Kidney glomerular epithelial cell (primary cell): ENCODE data around the gene TEAD3.

Experiments used
- DNase-seq: peaks from one replicate; lab custom pipeline; 2025; lab: John Stamatoyannopoulos, UW

Gene TEAD3

DNA sequence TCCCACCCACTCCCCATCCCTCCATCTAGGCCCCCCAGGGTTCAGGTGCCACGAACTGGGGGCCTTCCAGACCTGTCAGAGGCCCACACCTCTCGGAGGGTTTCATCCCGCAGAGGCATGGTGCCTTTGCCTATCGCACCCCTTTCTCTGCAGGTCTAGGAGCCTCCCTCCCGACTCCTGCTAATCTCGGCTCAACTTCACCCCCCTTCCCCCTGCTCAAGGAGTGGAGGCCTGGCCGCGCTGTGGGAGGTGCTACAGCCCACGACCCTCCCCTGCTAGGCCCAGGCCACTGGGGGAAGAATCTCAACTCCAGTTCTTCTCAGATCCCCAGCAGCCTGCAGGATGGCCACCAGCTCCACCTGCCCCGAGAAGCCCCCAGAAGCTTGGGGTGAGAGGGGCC lies 15.9 kb upstream of the TEAD3 start, which contains the start of gene TULP1:
Gene TULP1 (minus strand): TSS at position 157 of the 400 bp plus-strand sequence. CDS start 38 bp downstream, at position 119.
- no peak for DNase-seq

DNA sequence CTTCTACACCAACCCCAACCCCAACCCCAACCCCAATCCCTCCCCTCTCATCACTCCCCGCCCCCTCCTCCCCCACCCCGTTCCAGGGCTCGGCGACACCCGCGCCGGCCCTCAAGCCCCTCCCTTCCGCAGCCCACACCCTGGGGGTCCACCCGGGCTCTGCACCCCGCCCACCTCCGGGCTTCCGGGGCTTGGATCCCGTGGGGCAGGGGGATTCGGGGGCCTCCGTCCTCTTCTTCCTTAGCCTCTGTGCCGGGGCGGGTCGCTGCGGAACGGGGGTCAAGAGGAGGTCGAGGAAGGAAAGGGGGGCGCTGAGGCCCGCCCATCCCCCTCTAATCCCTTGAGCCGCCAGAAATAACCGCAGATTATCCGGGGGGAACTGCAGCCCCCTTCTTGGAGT lies 15.1 kb upstream of the TEAD3 start:
- no peak for DNase-seq

DNA sequence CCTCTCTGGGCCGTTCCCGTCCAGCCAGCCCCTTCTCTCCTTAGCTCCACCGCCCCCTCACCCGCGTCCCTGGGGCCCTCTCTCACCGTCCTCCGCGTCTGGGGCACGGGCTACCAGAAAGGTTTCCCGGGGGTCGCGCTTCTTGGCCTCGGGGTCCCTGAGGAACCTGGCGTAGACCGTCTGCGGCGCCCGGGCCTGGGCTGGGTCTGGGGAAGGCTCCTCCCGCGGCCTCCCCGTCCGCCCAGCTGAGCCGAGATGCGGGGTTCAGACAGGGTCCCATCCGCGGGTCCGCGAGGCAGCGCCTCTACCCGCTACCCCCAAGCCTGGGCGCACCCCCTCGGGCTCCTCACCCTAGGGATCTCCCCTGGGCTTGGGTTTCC lies 14.7 kb upstream of the TEAD3 start:
- no peak for DNase-seq

DNA sequence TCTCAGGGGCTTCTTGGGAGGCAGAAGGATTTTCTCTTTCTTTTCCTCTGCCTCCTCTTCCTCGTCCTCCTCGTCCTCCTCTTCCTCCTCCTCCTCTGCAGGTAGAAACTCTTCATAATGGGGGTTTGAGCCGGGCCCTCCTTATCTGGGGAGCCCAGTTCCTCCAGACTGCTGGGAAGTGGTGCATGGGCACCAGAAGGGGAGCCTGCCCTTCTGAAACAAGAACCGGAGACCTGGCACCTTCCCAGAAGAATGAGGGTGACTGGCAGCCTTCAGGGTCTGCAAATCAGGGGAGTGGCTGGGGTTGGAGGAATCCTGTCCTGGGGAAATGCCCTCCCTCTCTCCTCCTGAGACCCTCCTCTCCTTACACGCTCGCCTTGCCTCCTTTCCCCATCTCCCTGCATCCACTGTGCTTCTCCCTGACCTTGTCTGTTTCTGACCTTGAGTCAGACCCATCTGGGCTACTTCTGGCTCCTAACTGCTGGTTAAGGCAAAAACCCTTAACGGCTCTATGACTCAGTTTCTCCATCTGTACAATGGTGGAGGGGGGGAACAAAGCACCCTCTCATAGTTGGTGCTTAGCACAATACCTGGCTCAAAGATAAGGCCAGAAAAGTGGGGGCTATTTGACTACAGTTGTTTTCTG lies 14.2 kb upstream of the TEAD3 start:
- DNase-seq = no peak

DNA sequence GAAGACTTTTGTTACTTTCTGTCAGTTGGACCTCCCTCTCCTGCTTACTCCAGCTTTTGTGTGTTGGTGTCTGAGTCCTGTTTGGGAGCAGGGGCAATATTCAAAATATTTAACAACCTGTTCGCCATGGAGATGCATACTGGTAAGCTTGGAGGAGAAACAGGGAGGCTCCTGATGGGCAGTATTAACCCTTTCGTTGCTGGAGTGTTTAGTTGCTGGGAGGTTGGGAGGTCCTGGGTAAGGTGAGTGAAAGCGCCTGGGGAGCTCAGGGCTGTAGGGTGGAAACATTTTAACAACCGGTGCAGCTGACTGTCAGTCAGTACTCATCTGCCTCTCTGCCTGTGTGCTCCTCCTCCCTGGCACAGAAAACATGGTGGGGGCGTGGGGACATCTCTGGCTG lies 11.7 kb upstream of the TEAD3 start:
- DNase-seq = no peak

DNA sequence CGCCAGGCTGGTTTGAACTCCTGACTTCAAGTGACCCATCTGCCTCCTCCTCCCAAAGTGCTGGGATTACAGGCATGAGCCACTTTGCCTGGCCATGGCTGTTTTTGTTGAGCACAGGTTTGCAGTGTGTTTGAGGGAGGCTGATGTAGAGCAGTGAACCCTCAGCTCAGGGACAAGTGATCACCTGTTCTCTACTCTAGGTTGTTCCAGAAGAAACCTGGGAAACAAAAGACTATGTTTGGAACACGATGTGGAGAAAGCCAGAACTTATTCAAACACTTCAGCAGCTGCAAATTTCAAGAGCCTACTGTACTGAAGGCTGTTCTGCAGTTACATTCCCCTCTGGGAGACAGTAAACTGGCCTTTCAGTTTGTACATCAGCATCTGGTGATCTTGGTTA lies 11.1 kb upstream of the TEAD3 start:
- DNase-seq = no peak

DNA sequence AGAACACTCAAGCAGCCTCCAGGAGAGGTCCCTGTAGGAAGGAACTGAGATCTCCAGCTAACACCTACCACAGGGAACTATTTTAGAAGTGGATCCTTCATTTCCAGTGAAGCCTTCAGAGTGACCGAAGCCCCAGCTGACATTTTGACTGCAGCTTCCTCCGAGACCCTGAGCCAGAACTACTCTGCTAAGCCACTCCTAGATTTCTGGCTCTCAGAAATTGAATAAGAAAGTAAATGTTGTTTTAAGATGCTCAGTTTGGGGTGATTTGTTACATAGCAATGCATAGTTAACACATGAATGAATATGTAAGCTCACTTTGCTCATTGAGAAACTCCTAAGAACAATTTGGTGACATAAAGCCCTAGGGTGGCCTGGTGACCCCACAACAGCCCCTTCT lies 10.3 kb upstream of the TEAD3 start:
- no peak for DNase-seq

DNA sequence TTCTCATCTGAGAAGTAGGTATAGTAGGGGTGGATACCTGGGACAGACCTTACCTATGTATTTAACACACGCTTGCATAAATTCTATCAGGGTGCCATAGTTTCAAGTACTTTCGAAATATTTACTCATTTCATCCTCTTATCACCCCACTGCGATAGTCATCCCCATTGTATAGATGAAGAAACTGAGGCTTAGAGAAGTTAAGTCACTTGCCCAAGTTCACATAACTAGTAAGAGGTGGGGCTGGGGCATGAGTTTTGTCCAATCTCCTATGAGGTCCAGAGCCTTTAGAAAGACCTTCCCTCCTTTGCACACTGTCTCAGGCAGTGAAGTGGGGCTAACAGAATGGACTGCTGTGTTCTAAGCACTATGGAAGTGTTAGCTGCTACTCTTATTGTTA lies 9.7 kb upstream of the TEAD3 start:
- DNase-seq = no peak

DNA sequence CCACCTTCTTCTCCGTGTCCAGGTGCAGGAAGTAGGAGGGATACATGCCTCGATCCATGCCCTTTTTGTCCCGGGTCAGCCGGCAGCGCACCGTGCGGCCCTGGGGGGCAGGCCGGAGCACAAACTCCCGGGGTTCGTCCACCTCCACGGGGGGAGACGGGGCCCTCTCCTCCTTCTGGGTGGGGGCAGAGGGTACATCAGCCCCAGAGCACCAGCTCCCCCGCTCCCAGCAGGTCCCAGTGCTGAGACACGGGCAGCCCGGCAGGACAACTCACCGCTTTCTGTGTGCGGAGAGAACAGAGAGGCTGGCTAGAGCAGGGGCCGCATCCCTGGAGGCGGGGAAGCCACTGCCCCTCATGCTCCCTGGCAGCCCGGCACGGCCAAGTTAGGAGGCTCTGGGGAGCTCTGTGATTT lies 9.1 kb upstream of the TEAD3 start:
- no peak for DNase-seq

DNA sequence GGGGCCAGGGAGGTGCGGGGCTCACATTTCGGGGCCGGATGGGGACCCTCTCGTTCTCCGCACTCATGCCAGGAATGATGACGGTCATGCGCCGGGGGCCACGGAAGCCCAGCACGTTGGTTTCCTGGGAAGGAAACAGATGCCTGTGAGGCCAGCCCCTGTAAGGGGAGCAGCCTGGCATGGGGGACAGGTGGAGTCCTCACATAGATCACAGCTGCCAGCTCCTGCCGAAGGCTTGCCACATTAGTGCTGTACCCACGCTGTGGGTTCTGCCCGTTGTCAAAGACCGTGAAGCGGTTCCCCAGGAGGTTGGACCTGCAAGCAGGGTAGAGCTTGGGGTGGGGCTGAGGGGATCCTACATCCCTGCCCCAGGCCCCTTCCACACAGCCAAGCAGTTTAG lies 6.7 kb upstream of the TEAD3 start:
- DNase-seq = no peak

DNA sequence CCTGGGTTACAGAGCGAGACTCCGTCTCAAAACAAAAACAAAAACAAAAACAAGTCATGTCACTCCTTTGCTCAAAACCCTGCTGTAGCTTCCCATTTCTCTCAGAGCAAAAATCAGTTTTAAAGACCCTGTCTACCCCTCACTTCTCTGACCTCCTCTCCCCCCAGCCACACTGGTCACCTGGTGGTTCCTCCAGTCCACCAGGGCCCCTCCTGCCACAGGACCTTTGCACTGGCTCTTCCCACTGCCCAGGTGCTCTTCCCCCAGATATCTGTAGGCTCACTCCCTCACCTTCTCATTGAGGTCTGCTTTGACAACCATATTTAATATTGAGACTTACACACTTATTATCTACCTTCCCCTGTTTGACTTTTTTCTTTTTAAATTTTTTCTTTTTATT lies 4.9 kb upstream of the TEAD3 start:
- DNase-seq = no peak

DNA sequence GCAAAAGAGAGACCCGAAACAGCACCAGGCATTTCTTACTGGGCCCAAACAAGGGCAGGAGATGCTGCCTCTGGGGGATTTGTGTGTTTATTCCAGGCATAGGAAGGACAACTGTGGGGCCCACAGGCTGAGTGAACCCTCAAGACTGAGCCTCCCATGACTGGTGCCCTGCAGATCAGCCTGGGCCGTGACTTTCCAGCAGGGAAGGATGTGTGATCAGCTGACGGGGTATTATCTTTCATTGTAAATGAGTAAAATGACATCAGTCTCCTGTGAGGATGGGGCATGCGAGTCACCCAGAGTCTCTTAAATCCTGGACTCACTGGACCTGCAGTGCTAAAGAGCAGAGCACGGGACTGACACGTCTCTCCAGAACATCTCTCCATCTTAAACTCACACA lies 3.9 kb upstream of the TEAD3 start:
- DNase-seq = no peak

DNA sequence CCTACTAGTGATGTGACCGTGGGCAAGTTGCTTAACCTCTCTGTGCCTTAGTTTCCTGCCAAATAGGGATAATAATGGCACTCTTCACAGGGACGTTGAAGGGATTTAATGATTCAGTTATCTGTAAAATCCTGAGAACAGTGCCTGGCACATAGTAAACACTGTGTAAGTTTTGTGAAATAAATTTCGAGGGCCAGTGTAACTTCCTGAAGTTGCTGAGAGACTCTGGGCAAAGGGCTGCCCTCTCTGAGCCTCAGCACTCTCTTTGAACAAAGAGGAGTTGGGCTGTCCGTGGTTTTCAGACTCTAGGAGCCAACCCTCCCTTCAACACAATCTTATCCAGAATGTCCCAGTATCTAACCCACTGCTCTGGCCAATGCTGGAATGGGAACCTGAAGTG lies 2.5 kb upstream of the TEAD3 start:
- DNase-seq = no peak

DNA sequence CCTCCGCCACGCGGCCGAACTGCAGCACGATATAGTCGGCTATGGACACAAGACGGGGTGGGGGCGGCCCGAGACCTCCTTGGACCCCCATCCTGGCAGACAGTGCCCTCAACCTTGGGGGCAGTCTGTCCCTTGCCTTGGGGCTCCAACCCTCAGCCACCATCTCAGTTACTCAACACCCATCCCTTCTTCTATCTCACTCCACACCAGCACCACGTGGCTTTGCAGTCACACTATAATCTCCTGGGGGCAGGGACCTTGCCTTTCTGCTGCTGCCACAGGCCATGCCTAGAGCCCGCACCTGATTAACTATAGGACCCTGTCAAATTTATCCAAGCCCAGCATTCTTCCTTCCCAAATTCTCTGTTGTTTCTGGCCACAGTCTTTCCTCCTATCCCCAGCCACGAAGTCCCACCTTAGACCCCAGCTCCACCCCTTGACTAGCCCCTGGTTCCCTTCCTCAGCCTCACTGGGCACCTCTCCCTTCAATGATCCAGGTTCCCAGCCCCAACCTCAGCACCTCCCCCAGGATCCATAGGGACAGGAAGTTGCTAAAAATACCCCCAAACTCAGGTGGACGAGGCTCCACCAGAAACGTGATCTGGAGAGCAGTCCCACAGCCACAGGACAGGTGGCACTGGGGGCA lies 1.7 kb upstream of the TEAD3 start:
- DNase-seq = no peak

DNA sequence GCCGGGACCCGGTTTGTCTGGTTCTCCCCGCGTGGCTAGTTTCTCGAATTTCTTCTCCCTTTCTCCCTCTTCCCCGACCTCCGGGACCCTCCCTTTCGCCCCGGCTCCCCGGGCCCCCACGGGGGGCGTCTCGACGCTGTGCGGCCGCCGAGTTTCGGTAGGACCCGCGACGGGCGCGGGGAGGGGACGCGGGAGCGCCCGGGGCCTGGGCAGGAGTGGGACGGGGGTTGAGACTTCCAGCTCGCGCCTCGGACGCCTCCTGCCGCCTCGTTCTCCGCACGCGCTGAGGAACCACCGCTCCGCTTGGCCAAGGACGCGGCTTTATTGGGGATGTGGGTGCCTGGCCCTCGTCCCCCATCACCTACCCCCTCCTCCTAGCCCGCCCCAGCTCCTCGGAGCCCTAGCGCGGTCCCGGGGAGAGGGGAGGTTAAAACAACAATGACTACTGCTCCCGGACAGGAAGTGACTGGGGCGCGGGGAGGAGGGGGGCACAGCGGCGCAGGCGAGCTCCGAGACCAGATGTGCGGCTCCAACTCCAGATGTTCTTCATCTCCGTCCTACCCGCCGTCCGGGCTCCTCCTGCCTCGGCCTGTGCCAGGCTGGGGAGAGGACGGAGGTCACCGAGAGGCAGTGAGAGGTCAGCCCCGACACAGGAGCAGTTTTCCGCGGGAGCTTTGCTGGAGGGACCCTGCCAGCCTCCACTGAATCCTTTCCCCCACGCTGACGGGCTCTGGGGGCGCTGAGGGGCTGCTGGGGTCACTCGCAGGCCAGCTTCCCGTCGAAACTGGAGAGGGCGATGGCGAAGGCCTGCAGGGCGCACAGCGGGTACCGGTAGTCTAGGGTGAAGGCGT lies 917 bp upstream of the TEAD3 start:
- no peak for DNase-seq

DNA sequence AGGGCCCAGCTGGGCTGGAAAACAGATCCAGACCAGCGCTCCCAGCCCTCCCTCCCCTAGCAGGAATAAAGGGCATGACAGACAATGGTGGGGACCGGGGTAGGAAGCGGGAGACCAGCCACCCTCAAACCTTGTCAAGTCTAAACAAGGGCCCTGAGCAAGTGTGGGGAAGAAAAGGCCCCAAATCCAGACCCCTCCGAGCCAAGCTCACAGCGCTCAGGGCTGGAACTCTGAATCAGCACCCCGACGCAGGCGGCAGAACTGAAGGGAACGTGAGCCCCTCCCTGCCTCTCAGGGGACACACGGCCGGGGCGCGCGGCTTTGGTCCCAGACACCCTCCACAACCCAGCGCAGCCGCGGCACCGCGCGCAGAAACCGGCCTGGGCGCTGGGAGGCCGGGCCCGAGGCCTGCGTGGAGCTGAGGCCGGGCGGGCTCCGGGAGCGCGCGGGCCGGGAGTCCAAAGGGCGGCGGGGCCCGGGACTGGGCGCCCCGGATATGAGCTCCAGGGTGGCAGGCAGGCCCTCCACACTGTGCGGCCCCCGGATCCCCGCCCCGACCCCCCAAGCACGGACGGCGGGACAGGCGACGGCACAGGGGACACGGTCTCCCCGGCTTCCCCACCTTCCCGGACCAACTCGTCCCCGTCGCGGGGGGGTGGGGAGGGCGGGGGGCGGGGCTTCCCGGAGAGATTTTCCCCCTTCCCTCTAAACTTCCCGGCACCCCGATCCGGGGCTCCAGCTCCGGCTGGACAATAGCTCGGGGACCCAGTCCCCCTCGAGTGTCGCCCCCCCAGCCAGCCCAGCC lies 641 bp downstream of the TEAD3 start:
- no peak for DNase-seq

DNA sequence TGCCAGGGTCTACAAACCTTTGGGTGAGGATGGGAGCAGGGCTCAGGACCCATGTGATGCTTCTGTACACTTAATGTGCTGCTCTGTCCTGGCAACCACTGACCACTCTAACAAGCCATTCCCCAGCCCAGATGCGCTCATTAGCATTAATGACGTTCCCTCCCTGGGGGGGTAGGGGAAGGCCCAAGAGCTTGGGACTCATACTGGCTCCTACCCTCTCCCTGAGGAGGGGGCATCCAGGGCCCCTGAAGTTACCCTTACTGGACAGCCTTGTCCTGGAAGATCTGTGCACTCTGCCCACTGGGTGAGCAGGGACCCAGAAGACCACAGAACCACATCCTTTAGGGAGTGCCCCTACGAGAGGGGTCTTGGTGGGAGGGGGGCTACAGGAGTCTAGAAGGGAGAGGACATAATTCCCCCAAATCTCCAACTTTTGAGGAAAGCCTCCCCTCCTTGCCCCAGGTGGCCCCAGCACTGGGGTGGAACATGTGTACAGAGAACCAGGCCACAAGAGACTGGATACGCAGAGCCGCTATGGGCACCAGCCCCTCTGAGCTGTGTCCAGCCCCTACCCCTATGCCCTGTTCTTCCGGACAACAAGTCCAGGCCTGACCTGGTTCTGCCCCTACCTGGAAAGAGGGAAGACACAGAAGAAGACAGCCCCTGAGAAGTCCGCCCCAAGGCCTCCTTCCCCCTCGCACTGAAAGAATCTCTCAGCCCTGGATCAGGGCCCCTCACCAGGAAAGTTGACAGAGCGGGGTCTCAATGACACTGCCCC lies 1.4 kb downstream of the TEAD3 start:
- no peak for DNase-seq

DNA sequence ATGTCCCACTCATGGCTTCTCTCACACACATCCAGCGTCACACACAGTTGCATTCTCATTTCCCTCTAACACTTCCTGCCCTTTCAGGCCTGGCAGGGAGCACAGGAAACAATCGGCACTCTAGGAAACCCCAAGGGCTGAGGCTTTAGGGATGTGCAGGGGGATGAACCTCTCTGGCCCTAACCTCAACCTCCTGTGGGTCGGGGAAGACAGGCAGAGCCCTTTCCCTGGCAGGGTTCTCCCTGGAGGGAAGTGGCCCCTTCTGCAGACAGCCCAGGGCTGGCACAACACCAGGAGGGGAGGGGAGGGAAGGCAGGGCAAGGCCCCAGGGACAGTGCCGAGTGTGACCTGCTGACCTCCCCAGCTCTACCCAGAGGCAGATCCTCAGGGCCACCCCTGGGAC lies 2.7 kb downstream of the TEAD3 start:
- no peak for DNase-seq

DNA sequence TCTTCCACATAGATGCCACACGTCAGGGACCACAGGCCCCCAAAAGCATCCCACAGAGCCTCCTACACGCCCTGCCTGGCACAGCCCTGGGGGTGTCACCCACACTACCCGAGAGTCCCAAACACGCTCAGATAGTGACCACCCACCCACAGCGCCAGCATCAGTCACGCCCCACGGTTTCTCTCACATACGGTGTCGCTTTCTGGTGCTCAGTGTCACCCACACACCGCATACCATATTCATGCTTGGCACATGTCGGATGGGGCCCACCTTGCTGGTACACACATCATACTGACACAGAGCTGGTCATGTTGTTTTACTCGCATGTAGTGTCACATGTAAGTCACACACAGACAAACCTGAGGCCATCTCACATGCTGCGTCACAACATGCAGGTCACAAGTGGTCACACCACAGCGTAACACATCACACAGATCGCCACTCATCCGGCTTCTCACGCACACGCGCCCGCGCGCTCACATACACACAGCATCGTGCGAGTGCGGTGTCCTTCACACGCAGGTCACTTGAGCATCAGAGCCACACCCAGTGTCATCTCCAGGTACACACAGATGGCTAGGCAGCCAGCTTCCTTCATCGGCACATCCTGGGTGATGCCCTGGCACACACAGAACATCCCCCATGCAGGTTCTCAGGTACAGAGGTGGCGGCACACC lies 3.4 kb downstream of the TEAD3 start:
- DNase-seq = no peak

DNA sequence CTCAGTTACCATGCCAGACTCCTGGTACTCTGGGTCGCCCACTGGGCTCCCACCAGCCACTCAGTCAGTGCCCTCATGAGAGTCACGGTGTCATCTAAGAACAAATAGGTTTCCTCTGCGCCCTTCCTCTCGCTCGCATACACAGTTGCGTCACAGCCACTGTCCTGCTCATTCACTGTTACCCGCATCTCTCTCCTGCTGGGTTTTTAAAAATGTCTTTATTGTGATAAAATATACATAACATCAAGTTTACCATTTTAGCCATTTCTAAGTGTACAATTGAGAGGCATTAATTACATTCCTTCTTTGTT lies 4.0 kb downstream of the TEAD3 start:
- no peak for DNase-seq

DNA sequence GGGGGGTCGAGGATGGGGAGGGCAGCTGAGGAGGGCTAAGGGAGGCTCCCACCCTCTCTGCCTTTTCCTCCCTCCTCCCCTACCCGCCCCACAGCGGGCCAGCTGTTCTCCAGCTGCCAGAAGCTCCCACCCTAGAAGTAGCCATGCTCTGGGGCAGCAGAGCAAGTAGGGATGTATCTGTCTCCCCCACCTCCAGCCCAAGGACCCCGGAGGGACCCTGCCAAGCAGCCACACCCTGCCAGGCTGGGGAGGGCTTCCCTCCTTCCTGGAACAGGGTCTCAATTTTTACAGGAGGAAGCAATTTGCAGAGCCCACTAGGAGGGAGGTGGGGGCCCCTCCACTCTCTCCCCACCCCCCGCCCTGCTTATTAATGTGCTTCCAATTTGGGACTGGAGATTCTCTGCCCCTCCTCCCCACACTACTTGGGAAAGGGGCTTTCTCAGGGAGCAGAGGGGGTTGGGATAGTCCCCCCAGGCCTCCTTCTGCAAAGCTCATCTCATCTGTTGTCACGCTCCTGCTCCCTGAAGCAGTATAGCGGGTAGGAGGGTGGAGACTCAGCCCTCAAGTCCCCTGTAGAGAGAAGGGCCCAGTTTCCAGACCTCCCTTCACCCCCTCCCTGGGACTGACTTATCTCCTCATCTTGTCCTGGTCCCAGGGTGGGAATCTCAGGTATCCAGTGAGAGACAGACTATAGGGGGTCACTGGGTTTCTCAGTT lies 4.5 kb downstream of the TEAD3 start:
- no peak for DNase-seq
